ES-I3 (cell line): ENCODE measurements around the gene SUSD1.

Source experiments
- H3K36me3 ChIP-seq: 2 replicates; pipeline ENCODE4 v1.6.1; 2013; ENCODE audit warnings: mild to moderate bottlenecking, low read length, control low read depth, moderate library complexity; ENCODE audit not compliant: insufficient read depth
- H3K4me1 ChIP-seq: 2 replicates; pipeline ENCODE4 v1.6.1; 2013; ENCODE audit warnings: mild to moderate bottlenecking, control low read depth, low read length; ENCODE audit not compliant: insufficient read depth
- H3K9ac ChIP-seq: 2 replicates; pipeline ENCODE4 v1.6.1; 2013; ENCODE audit warnings: low read depth, mild to moderate bottlenecking, low read length, moderate library complexity
- H3K9me3 ChIP-seq: 2 replicates; pipeline ENCODE4 v1.6.1; 2013; ENCODE audit warnings: mild to moderate bottlenecking, low read length, moderate library complexity; ENCODE audit not compliant: control insufficient read depth, insufficient read depth

SUSD1 gene

GRCh38 chr9:112047538-112048066 is 127.5 kb downstream of the SUSD1 start:
- H3K36me3 ChIP-seq, result no peaks in the 10 kb centered on the region
- H3K9me3 ChIP-seq, result peaks cover 6% of the 10 kb centered on the region
- H3K4me1 ChIP-seq, result peaks cover 15% of the 10 kb centered on the region
- H3K9ac ChIP-seq, result no peak overlapping the region

- Histone ChIP-seq H3K4me1 (peaks cover 26% of the 10 kb centered on the region), H3K9ac (no peak overlapping the region), H3K9me3 (peaks cover 6% of the 10 kb centered on the region), H3K36me3 (no peaks in the 10 kb centered on the region)
These were observed 128.9 kb downstream of the SUSD1 start for GRCh38 chr9:112046181-112046580.

GRCh38 chr9:112044881-112045280 is 130.2 kb downstream of the SUSD1 start:
- Histone ChIP-seq H3K4me1 (peaks cover 23% of the 10 kb centered on the region), H3K9ac (no peak overlapping the region), H3K9me3 (peaks cover 6% of the 10 kb centered on the region), H3K36me3 (no peaks in the 10 kb centered on the region)

GRCh38 chr9:112044186-112044585 is 130.9 kb downstream of the SUSD1 start:
- H3K36me3 ChIP-seq, result no peaks in the 10 kb centered on the region
- peaks cover 23% of the 10 kb centered on the region for H3K4me1 ChIP-seq
- H3K9me3 ChIP-seq, result peaks cover 6% of the 10 kb centered on the region
- H3K9ac ChIP-seq, result no peak overlapping the region

- Histone ChIP-seq H3K9ac (no peak overlapping the region), H3K9me3 (peaks cover 6% of the 10 kb centered on the region), H3K4me1 (peaks cover 23% of the 10 kb centered on the region), H3K36me3 (no peaks in the 10 kb centered on the region)
These were observed 131.7 kb downstream of the SUSD1 start for GRCh38 chr9:112043423-112043822.

GRCh38 chr9:112042769-112043168 is 132.3 kb downstream of the SUSD1 start:
- Histone ChIP-seq H3K36me3 (no peaks in the 10 kb centered on the region), H3K9me3 (peaks cover 5% of the 10 kb centered on the region; the same call in 1 of the 2 replicates), H3K4me1 (peaks cover 27% of the 10 kb centered on the region), H3K9ac (no peak overlapping the region)

- Histone ChIP-seq H3K9ac (no peak overlapping the region), H3K9me3 (no peaks in the 10 kb centered on the region), H3K4me1 (peaks cover 32% of the 10 kb centered on the region), H3K36me3 (no peaks in the 10 kb centered on the region)
These were observed 132.9 kb downstream of the SUSD1 start for GRCh38 chr9:112042244-112042638.

GRCh38 chr9:112041536-112042243 is 133.4 kb downstream of the SUSD1 start:
- peaks cover 34% of the 10 kb centered on the region for H3K4me1 ChIP-seq
- no peak overlapping the region for H3K9ac ChIP-seq
- H3K9me3 ChIP-seq, result no peaks in the 10 kb centered on the region

GRCh38 chr9:112041199-112041535 is 133.9 kb downstream of the SUSD1 start:
- Histone ChIP-seq H3K9ac (no peak overlapping the region), H3K9me3 (no peaks in the 10 kb centered on the region), H3K36me3 (no peaks in the 10 kb centered on the region), H3K4me1 (peaks cover 34% of the 10 kb centered on the region)

More at GRCh38 chr9:112041536-112042243, 133.4 kb downstream of the SUSD1 start:
- no peaks in the 10 kb centered on the region for H3K36me3 ChIP-seq

GRCh38 chr9:112038017-112038408 is 137.1 kb downstream of the SUSD1 start:
- peaks cover 33% of the 10 kb centered on the region for H3K4me1 ChIP-seq
- H3K9ac ChIP-seq, result no peak overlapping the region

GRCh38 chr9:112037281-112038016 is 137.6 kb downstream of the SUSD1 start:
- Histone ChIP-seq H3K9ac (no peak overlapping the region), H3K4me1 (peaks cover 28% of the 10 kb centered on the region), H3K36me3 (no peaks in the 10 kb centered on the region), H3K9me3 (no peaks in the 10 kb centered on the region)

More at GRCh38 chr9:112038017-112038408, 137.1 kb downstream of the SUSD1 start:
- H3K9me3 ChIP-seq, result no peaks in the 10 kb centered on the region
- no peaks in the 10 kb centered on the region for H3K36me3 ChIP-seq

- Histone ChIP-seq H3K36me3 (no peaks in the 10 kb centered on the region), H3K4me1 (peaks cover 18% of the 10 kb centered on the region), H3K9me3 (no peaks in the 10 kb centered on the region)
These were observed 139.8 kb downstream of the SUSD1 start for GRCh38 chr9:112035166-112035826.

GRCh38 chr9:112034216-112034611 is 140.9 kb downstream of the SUSD1 start:
- Histone ChIP-seq H3K4me1 (peaks cover 27% of the 10 kb centered on the region), H3K9me3 (no peaks in the 10 kb centered on the region), H3K36me3 (no peaks in the 10 kb centered on the region), H3K9ac (no peak overlapping the region)

More at GRCh38 chr9:112035166-112035826, 139.8 kb downstream of the SUSD1 start:
- no peak overlapping the region for H3K9ac ChIP-seq
